Ascending aorta (tissue), 2 donors: ENCODE measurements around the gene FOXJ3. TPM values are rescaled to one million over a fixed set of nuclear protein-coding genes. Genes with fewer than 3 reads are reported as not detected.

Experiments used
- DNase-seq, 2 donors: peaks; one replicate each; pipeline ENCODE4 v3.0.0-alpha.2; 2019; ENCODE audit warnings: low spot score in 2 of 2
- H3K27ac ChIP-seq, 2 donors: fragments of 200-600 bp; sonication (generic); one replicate each; pipeline ENCODE4 v1.5.1; 2016 to 2017; ENCODE audit warnings: mild to moderate bottlenecking in 1 of 2
- H3K27me3 ChIP-seq: fragments of 200-600 bp; sonication (generic); one replicate; pipeline ENCODE4 v1.5.1; 2017
- H3K36me3 ChIP-seq, 2 donors: fragments of 200-600 bp; sonication (generic); one replicate each; pipeline ENCODE4 v1.5.1; 2016
- H3K4me1 ChIP-seq, 2 donors: fragments of 200-600 bp; sonication (generic); one replicate each; pipeline ENCODE4 v1.5.1; 2016 to 2017; ENCODE audit warnings: mild to moderate bottlenecking in 1 of 2
- H3K4me3 ChIP-seq, 2 donors: fragments of 200-600 bp; sonication (generic); one replicate each; pipeline ENCODE4 v1.5.1; 2016 to 2017; ENCODE audit warnings: mild to moderate bottlenecking in 1 of 2
- H3K9me3 ChIP-seq, 2 donors: fragments of 200-600 bp; sonication (generic); one replicate each; pipeline ENCODE4 v1.5.1; 2016
- CTCF ChIP-seq, 3 experiments: fragments of 200-600 bp in 2 of 3; fragments of 450-650 bp in 1 of 3; sonication (generic) in 2 of 3; IDR thresholded peaks; one replicate each; pipeline ENCODE4 v1.5.1; 2016 to 2019; ENCODE audit warnings: antibody characterized with exemption in 3 of 3, mild to moderate bottlenecking in 1 of 3, moderate library complexity in 1 of 3
- intact Hi-C: fragments of 100-400 bp; cut with DNase I; formaldehyde crosslinking; loops from one replicate; pipeline ENCODE4 v1.15.1; 2023
- total RNA-seq: library from RNA; depleted of rRNA; stranded (reverse); fragments of >200 nt; gene quantifications from one replicate; pipeline ENCODE4 v1.1.0, GENCODE V29; 2016

Gene FOXJ3
- total RNA-seq, 1 donor from 2014 or later, result 62.8 TPM

- Histone ChIP-seq H3K27me3 (peaks cover 9% of the 10 kb centered on the region), H3K4me1 (no peaks in the 10 kb centered on the region), H3K9me3 (no peaks in the 10 kb centered on the region), H3K36me3 (no peaks in the 10 kb centered on the region), H3K4me3 (no peak overlapping the region), H3K27ac (no peak overlapping the region)
- TF ChIP-seq CTCF (IDR thresholded peaks at IDR 0.05), result peak; percentile 33 to 74 (median 74)
- DNase-seq, result peak in 1 of 2 donors; percentile 68
- intact Hi-C loops, result no loop called here
Measured at GRCh38 chr1:42146626-42147320, 188.3 kb downstream of the FOXJ3 start.

GRCh38 chr1:42145764-42146625 is 189.0 kb downstream of the FOXJ3 start:
- TF ChIP-seq CTCF (IDR thresholded peaks at IDR 0.05), result no peak
- Histone ChIP-seq H3K36me3 (no peaks in the 10 kb centered on the region), H3K9me3 (no peaks in the 10 kb centered on the region), H3K4me3 (no peak overlapping the region), H3K4me1 (no peaks in the 10 kb centered on the region), H3K27me3 (peaks cover 9% of the 10 kb centered on the region), H3K27ac (no peak overlapping the region)
- intact Hi-C loops, result no loop called here
- DNase-seq, result peak in 1 of 2 donors; percentile 52

- Histone ChIP-seq H3K36me3 (no peaks in the 10 kb centered on the region), H3K4me3 (no peak overlapping the region), H3K4me1 (no peaks in the 10 kb centered on the region), H3K27me3 (peaks cover 9% of the 10 kb centered on the region), H3K9me3 (no peaks in the 10 kb centered on the region), H3K27ac (no peak overlapping the region)
- DNase-seq, result no peak
- intact Hi-C loops, result no loop called here
- no peak for TF ChIP-seq CTCF (IDR thresholded peaks at IDR 0.05)
Measured at GRCh38 chr1:42145389-42145716, 189.7 kb downstream of the FOXJ3 start.

GRCh38 chr1:42144711-42145388 is 190.2 kb downstream of the FOXJ3 start:
- H3K4me3 ChIP-seq, result no peak overlapping the region
- H3K4me1 ChIP-seq, result no peaks in the 10 kb centered on the region
- H3K9me3 ChIP-seq, result no peaks in the 10 kb centered on the region
- TF ChIP-seq CTCF (IDR thresholded peaks at IDR 0.05), result no peak
- intact Hi-C loops, result loop anchor here (5.0 kb wide), 1 partner anchor 612 kb away; no protein-coding TSS in a partner anchor
- DNase-seq, result no peak
- no peak overlapping the region for H3K27ac ChIP-seq
- H3K27me3 ChIP-seq, result peaks cover 9% of the 10 kb centered on the region
- H3K36me3 ChIP-seq, result no peaks in the 10 kb centered on the region

- Histone ChIP-seq H3K9me3 (no peaks in the 10 kb centered on the region), H3K4me1 (no peaks in the 10 kb centered on the region), H3K27ac (no peak overlapping the region), H3K27me3 (peaks cover 9% of the 10 kb centered on the region), H3K4me3 (no peak overlapping the region), H3K36me3 (no peaks in the 10 kb centered on the region)
- intact Hi-C loops, result loop anchor here (5.0 kb wide), 1 partner anchor 613 kb away; no protein-coding TSS in a partner anchor
- DNase-seq, result no peak
- no peak for TF ChIP-seq CTCF (IDR thresholded peaks at IDR 0.05)
Measured at GRCh38 chr1:42143896-42144710, 190.9 kb downstream of the FOXJ3 start.
